SH-SY5Y (cell line): Measurements from ENCODE around the gene RBM34.

Source experiments
- GATA2 ChIP-seq: IDR thresholded peaks from 2 replicates; pipeline ENCODE4 v1.6.1; 2011; ENCODE audit warnings: mild to moderate bottlenecking, low read depth, low read length
- GATA3 ChIP-seq: IDR thresholded peaks from 2 replicates; pipeline ENCODE4 v1.6.1; 2011; ENCODE audit warnings: low read depth, mild to moderate bottlenecking, low read length, moderate library complexity

- no peak for TF ChIP-seq GATA3
- TF ChIP-seq GATA2, result no peak; the same call in 1 of the 2 replicates
Observed at GRCh38 chr1:235102993-235103411, 58.0 kb downstream of the RBM34 start.
